GM18498 (cell line): ENCODE measurements around the gene LSM12.
"Not testable (repeated sequence)": the region's sequence is repeated elsewhere in the genome, so short reads cannot be mapped to it uniquely, and the experiment has no call there.

Source experiments
- ATAC-seq: cut with Tn5 transposase; IDR thresholded peaks from one replicate; pipeline ENCODE4 v1.9.1; 2021; ENCODE audit warnings: mild to moderate bottlenecking, moderate library complexity; ENCODE audit not compliant: unreplicated experiment

The LSM12 gene

DNA sequence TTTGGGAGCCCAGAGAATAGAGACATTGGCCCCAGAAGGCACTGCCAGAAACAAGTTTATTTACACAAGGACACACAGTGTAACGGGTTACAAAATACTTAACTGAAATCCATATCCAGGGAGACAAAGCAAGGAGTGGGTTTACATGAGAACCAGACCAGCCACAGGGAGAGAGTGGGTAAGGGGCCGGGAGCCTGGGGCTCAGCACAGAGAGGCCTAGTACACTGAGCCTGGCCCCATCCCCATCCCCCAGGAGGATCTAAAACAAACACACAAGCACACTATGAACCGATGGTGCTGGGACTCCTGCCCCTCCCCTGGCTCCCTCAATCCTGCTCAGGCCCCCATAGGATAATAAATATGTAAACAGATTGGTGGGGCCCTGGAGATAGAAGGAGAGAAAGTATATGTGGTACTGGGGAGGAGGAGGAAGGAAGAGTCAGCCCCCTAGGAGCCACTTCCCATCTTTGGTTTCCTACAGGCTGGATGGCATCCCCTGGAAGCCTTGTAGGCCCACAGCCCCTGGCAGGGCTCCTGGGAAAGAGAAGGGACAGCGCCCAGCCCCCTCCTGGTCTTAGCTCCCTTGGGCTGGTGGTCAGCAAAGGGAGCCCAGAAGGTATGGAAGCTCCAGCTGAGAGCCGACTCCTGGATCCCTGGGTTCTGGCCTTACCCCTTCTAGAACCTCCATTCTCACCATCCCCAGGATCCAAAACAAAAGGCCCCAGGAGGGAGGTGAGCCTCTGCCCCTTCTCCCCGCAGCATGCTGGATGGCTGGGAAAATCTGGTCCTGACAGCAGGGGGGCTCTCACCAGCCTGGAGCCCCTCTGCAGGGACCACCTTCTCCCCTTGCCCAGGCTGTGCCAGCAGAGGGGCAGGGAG lies 10.5 kb upstream of the LSM12 start:
- no peak for ATAC-seq

DNA sequence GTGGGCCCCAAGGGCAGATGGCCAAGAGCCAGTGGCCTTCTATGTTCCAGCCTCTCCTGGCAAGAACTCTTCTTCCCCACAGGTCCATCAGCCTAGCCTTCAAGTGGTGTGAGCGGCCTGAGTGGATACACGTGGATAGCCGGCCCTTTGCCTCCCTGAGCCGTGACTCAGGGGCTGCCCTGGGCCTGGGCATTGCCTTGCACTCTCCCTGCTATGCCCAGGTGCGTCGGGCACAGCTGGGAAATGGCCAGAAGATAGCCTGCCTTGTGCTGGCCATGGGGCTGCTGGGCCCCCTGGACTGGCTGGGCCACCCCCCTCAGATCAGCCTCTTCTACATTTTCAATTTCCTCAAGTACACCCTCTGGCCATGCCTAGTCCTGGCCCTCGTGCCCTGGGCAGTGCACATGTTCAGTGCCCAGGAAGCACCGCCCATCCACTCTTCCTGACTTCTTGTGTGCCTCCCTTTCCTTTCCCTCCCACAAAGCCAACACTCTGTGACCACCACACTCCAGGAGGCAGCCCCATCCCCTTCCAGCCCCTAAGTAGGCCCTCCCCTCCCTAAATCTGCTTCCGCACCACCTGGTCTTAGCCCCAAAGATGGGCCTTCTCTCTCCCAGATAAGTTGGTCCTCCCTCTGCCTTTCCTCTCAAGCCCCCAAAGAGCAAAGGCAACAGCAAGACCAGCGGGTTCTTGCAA lies 9.3 kb upstream of the LSM12 start:
- ATAC-seq, result no peak

DNA sequence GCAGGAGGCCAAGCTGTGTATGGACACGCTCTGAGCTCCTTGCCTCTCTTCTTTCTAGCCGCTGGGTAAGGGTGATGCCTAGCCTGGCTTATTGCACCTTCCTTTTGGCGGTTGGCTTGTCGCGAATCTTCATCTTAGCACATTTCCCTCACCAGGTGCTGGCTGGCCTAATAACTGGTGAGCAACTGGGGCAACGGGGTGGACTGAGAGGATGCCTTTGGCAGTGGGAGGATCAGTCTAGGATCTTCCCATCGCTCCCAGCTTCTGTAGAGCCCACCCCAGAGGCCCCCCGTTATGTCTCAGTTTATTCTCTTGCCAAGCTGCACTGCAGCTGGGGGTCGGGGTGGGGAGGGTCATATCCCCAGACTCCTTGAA lies 8.4 kb upstream of the LSM12 start:
- no peak for ATAC-seq

DNA sequence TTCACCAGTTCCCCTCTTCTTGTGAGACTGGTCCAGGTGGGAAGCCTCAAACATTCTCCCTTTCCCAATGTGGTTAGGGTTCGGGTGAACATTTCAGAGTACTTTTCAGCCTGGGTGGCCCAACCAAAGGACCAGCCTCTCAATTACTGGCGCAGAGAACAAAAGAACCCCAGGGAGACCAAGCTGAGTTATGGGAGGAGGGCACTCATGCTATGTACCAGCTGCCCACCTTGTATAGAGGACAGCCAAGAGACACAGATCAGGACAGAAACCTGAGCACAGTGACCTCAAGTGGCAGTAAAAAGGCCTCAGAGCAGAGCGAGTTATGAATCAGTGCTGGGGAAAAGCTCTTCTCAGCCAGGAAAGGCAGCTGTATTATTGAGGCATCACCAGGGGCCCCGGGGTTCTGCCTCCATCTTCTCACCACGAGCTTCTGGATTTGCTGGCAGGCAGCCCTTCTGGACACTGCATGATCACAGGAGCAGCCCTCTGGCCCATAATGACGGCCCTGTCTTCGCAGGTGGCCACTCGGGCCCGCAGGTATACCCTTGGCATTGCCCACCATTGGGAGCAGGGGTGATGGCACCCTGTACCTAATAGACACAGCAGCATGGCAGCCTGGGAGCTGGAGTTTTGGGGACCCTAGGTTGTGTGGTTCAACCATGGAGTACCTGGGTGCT lies 7.9 kb upstream of the LSM12 start:
- ATAC-seq, result no peak

DNA sequence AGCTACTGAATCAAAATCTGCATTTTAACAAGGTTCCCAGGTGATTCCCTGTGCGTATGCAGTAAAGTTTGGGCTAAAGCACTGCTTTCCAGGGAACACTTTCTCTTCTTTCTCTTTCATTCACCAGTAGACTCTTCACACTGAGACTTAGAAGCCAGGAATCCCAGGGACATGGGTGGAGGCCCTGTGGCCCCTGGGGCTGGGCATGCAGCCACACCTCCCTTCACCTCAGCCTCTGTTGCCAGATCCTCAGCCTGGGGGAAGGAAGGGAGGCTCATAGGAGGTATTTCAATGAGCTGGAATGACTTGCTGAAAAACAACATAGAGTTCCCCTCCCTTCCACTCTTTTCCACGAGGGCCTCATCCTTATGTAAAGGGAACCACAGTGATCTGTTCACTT lies 5.3 kb upstream of the LSM12 start:
- ATAC-seq, result no peak

DNA sequence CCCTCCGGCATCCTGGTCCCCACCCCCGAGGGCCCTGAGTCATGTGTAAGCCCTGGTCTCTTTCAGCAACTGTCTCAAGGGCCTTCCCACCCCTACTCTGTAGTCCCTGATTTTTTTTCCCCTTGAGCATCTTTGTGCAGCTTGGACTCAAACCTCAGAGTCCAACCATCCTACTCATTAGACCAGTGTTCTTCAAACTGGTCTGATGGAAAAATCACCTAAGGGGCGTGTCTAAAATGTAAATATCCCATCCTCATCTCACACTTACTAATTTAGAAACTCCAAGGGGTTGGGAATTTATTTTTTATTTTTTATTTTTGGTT lies 4.7 kb upstream of the LSM12 start:
- no peak for ATAC-seq

DNA sequence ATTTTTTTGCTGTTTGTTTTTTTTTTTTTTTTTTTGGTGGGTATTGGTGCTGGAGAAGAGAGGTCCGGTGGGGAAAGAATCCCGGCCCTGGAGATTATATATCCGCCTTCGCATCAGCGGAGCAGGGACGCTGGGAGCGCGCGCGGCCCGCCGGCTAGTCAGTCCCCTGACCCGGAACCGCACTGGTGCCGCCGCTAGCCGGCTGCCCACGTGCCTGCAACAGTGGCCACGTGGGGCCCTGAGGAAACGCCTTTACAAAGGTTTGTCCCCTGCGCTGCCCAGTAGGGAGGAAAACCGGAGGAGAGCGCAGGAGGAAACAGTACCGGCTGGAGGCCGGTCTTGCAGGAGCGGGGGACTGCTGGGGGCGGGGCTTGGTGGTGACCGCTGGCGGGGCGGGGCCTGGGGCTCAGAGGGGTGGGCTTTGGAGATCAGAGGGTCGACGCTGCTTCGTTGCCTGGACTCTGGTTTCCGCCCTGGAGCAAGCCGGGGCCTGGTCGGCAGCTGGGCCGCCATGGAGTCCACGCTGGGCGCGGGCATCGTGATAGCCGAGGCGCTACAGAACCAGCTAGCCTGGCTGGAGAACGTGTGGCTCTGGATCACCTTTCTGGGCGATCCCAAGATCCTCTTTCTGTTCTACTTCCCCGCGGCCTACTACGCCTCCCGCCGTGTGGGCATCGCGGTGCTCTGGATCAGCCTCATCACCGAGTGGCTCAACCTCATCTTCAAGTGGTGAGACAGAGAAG lies 4.2 kb upstream of the LSM12 start, which contains the start of gene G6PC3:
Gene G6PC3, plus strand, starts transcription at position 281 of the 743 bp plus-strand sequence. Its CDS starts 231 bp downstream, at position 512.
- peak; percentile 77 for ATAC-seq

DNA sequence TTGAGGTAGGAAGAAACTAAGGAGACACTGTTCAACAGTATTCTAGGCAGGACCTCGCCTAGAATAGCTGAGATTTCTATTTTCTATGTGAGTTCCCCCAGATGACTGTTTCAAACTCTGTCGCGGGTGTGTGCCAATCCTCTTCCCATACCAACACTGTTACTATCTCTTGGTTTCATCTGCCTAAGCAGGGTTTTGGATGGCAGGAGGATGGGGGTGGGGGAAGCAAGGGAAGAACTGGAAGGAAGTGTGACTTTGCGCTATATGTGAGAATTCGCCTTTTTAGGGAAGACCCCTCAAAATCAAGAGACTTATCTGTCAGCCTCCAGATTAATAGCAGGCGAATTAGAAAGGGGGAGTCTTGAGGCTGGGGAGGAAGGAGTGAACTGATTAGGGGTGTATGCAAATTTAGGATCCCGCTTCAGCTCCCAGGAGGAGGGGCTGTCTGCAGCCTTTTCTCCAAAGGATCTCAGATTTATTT lies 3.5 kb upstream of the LSM12 start:
- ATAC-seq, result no peak

DNA sequence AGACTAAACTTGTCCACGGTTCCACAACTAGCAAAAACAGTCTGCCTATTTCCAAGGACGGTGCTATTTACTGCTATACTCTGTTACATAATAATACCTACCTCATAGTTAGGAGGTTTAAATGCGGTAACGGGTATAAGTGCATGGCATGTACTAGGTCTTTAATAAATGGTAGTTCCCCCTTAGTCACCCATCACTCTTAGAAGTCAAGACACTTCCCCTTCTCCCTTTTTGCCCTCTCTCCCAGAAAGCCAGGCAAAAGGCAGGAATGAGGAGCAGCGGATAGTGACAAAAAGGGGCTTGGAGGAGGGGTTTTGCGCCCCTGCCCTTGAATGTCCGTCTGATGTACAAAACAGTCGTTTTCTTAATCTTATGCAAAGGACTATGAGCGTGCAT lies 1.1 kb upstream of the LSM12 start:
- ATAC-seq, result no peak

DNA sequence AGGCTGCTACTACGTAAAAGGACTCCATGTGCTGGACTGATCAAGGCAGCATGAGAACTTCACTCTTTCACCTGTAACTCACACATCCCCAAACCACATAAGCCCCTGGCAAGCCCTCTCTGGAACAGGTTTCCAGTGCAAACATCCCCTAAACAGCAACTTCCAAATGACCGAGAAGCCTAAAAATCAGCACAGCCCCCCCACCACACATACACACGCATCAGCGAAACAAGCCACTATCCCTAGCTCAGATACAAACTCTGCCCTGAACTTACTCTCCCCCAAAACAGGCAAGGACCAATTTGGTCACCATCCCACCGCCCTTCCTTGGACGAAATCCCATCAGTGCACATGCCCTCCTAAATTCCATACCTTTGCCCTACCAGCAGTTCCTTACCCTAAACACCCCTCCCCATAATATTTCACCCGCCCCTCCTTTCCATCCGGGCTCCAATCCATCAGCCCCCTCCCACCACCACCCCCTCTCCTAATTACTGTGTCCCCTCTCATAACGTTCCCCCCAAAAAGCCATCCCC lies 735 bp downstream of the LSM12 start:
- ATAC-seq, result no peak

DNA sequence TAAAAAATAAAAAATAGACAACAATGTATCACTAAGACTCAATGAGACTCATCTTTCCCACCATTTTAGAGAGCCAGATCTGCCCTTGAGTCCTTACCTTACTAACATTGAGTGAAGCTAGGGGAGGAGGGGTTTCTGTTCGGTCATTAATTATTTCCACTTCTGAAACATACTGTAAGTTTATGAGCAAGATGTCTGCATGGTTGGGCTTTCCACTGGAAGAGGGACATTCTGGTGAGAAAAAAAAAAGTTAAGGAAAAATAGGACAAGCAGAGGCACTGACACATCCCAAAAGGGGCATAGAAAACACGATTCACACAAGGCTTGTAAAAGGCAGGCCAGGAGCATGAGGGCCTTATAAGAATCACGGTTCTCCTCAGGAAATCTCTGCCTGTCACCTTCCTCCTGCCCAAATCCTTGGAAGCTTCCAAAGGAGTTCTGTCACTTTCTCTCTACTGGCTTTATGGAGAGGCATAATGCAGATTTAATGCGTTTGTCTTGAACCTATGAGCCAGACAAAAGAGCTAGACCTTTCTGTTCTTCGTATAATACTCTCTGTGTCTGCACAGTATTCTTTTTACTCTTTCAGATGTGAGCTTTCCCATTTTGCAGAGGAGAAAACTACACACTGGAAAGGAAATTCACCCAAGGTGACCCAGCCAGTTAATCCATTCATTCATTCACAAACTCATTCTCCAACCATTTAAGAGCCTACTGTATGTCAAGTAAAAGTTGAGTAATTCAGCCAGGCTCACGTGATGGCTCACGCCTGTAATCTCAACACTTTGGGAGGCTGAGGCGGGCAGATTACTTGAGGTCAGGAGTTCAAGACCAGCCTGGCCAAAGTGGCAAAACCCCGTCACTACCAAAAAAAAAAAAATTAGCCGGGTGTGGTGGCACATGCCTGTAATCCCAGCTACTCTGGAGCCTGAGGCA lies 2.5 kb downstream of the LSM12 start:
- no peak for ATAC-seq

DNA sequence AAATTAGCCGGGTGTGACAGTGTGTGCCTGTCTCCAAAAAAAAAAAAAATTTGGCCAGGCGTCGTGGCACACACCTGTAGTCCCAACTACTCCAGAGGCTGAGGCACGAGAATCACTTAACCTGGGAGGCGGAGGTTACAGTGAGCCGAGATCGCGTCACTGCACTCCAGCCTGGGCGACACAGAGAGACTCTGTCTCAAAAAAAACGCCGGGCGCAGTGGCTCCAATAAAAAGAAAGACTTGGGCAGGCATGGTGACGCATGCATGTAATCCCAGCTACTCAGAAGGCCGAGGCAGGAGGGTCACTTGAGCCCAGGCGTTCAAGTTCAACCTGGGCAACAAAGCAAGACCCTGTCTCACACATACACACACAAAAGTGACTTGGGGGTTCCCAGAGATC lies 3.6 kb downstream of the LSM12 start:
- no peak for ATAC-seq

DNA sequence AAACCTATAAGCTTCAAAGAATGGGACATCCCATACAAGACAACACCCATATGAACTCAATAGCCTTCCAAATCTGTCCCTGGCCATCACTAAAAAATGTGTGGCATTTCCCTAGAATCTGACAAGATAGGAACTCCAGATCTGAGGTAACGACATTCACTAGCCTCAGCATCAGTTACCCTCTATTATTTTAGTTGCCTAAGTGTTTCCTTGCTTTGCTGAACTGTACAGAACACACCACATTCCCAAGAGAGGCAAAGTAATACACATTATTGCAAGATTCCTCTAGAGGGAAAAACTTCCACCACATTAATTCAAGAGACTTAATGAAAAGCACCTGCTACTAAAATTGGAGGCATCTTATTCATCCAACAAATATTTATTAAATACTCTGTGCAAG lies 5.0 kb downstream of the LSM12 start:
- ATAC-seq, result no peak

DNA sequence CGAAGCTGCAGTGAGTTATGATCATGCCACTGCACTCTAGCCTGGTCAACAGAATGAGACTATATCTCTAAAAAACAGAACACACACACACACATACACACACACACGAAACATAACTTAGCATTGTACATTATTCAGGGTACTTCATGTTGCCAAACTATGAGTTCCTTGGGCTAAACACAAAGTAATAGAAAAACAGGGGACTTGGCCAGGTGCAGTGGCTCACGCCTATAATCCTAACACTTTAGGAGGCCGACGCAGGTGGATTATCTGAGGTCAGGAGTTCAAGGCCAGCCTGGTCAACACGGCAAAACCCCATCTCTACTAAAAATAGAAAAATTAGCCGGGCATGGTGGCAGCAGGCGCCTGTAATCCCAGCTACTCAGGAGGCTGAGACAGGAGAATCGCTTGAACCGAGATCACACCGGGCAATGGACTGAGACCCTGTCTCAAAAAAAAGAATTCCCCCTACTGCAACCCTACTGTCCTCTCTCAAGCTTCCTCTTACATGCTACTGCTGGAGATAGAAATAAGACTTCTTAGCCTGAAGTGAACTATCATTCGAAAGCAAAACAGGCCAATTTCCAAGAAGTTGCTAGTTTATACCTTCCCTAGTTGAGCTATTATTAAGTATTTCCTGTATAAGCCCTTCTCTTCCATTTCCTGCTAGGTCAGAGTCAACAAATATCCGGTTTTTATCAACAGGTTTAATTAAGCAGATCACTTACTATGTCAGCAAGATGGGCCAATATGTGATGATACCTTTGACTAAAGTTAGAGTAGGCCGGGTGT lies 7.2 kb downstream of the LSM12 start:
- no peak for ATAC-seq

DNA sequence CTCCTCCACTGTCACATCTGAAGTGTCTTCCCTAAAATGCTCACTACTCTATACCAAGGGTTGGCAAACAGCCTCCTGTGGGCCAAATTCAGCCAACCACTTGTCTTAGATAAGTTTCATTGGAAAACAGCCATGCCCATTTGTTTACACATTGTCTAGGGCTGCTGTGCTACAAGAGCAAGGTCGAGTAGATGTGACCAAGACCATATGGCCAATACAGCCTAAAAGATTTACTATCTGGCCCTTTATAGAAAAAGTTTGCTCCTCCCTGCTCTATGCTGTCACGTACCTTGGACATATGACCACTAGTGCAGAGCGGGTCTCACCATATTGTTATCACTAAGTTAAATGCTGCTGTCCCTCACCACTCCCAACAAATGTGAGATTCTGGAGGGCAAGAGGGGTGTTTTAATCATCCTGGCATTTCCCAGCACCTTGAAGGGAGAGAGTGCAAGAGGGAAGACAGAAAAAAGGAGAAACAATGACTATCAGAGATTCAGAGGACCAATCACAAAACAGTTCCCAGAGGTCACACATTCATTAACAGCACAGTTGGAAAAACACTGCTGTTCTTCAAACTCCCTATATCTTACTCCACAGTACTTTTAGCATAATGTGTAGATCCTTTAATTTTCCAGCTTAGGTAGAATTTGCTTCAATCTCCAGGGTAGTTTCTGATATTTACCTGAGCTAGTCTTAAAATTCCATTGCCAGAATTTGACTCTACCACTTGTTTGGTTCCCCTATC lies 13.2 kb downstream of the LSM12 start:
- no peak for ATAC-seq

DNA sequence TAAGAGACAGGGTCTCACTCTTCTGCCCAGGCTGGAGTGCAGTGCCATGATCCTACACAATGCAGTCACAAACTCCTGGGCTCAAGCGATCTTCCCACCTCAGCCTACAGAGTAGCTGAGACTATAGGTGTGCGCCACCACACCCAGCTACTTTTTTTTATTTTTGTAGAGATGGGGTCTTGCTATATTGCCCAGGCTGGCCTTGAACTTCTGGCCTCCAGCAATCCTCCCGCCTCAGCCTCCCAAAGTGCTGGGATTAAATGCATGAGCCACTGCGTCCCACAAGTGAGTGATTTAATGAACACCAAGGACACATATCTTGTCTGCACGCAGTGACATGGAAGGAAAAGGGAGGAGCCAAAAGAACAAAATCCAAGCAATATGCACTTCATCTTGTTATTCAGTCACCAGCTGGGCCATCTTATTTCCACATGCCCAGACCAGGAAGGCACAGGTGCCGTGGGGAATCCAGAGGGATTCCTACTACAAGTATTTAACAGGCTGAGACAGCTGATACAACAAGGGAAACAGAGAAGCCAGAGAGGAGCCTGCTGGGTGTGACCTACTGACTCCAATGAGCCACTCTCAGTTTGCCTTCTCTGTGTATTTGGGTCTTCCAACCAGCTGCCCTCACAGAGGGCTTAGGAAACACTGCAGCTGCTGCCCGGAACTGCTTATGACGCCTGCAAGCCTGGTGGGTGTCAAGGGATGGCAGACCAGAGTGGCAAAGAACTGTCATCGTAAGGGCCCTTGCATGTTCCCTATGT lies 17.0 kb downstream of the LSM12 start:
- no peak for ATAC-seq

DNA sequence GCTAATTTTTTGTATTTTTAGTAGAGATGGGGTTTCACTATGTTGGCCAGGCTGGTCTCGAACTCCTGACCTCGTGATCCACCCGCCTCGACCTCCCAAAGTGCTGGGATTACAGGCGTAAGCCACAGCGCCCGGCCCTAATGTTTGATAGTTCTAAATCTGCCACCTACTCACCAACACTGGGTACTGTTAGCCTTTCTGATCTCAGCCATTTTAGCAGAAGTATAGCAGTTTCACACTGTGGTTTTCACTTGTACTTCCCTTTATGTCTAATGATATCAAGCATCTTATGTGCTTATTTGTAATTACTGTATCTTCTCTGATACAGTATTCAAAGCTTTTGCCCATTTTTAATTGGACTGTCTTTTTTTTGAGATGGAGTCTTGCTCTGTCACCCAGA lies 19.6 kb downstream of the LSM12 start:
- ATAC-seq, result not testable (repeated sequence)
